Mesenchymal stem cell (in vitro differentiated cells and primary cell): ENCODE results near the gene VSIG10.

ENCODE experiments used
- DNase-seq: peaks from one replicate; pipeline ENCODE4 v3.0.0-alpha.2; 2013
- H2AFZ ChIP-seq: one replicate; pipeline ENCODE4 v1.6.1; 2013; ENCODE audit warnings: low read depth, mild to moderate bottlenecking, control low read depth, inconsistent platforms, low read length, moderate library complexity
- H2AK5ac ChIP-seq: 2 replicates; pipeline ENCODE4 v1.6.1; 2013; ENCODE audit warnings: low read length, moderate library complexity, mild to moderate bottlenecking, inconsistent platforms; ENCODE audit not compliant: severe bottlenecking
- H2BK120ac ChIP-seq: one replicate; pipeline ENCODE4 v1.6.1; 2013; ENCODE audit warnings: low read depth, mild to moderate bottlenecking, inconsistent platforms, low read length, moderate library complexity
- H2BK12ac ChIP-seq, 2 experiments: one replicate each; pipeline ENCODE4 v1.6.1; 2013; ENCODE audit warnings: inconsistent platforms in 2 of 2, low read length in 2 of 2, mild to moderate bottlenecking in 2 of 2, moderate library complexity in 2 of 2, control low read depth in 1 of 2
- H2BK15ac ChIP-seq: one replicate; pipeline ENCODE4 v1.6.1; 2013; ENCODE audit warnings: mild to moderate bottlenecking, low read depth, inconsistent platforms; ENCODE audit not compliant: poor library complexity, severe bottlenecking
- H2BK5ac ChIP-seq: 2 replicates; pipeline ENCODE4 v1.6.1; 2013; ENCODE audit warnings: low read depth, mild to moderate bottlenecking, low read length, control low read depth, inconsistent platforms; ENCODE audit not compliant: poor library complexity, severe bottlenecking
- H3K14ac ChIP-seq, 2 experiments: one replicate each; pipeline ENCODE4 v1.6.1; 2013; ENCODE audit warnings: inconsistent platforms in 2 of 2, low read length in 2 of 2, control low read depth in 1 of 2, mild to moderate bottlenecking in 1 of 2, moderate library complexity in 1 of 2
- H3K18ac ChIP-seq, 2 experiments: one replicate each; pipeline ENCODE4 v1.6.1; 2013; ENCODE audit warnings: inconsistent platforms in 2 of 2, low read length in 2 of 2, control low read depth in 1 of 2, low read depth in 1 of 2, mild to moderate bottlenecking in 1 of 2
- H3K23ac ChIP-seq, 2 experiments: one replicate each; pipeline ENCODE4 v1.6.1; 2013; ENCODE audit warnings: inconsistent platforms in 2 of 2, low read length in 2 of 2, mild to moderate bottlenecking in 2 of 2, moderate library complexity in 2 of 2, control low read depth in 1 of 2
- H3K27ac ChIP-seq: 2 replicates; pipeline ENCODE4 v1.5.1; 2013; ENCODE audit warnings: mild to moderate bottlenecking, moderate library complexity, low read length, control low read depth, inconsistent platforms; ENCODE audit not compliant: poor library complexity, severe bottlenecking
- H3K27me3 ChIP-seq, 2 experiments: 2 replicates each; pipeline versions ENCODE4 v1.6.1 to v1.7.0; 2013; ENCODE audit warnings: low read length in 2 of 2, mild to moderate bottlenecking in 2 of 2, moderate library complexity in 2 of 2, control low read depth in 1 of 2, inconsistent platforms in 1 of 2; ENCODE audit not compliant: control insufficient read depth in 1 of 2, insufficient read depth in 1 of 2
- H3K36me3 ChIP-seq, 2 experiments: 2 replicates each; pipeline versions ENCODE4 v1.6.1 to v1.7.0; 2013; ENCODE audit warnings: low read length in 2 of 2, control low read depth in 1 of 2, inconsistent platforms in 1 of 2, low read depth in 1 of 2, mild to moderate bottlenecking in 1 of 2; ENCODE audit not compliant: insufficient read depth in 2 of 2, control insufficient read depth in 1 of 2
- H3K4ac ChIP-seq, 2 experiments: one replicate each; pipeline ENCODE4 v1.6.1; 2013; ENCODE audit warnings: inconsistent platforms in 2 of 2, low read length in 2 of 2, mild to moderate bottlenecking in 2 of 2, moderate library complexity in 2 of 2, control low read depth in 1 of 2, low read depth in 1 of 2
- H3K4me1 ChIP-seq: 2 replicates; pipeline ENCODE4 v1.6.1; 2013; ENCODE audit warnings: low read depth, low read length, control low read depth; ENCODE audit not compliant: control insufficient read depth, insufficient read depth
- H3K4me2 ChIP-seq: 2 replicates; pipeline ENCODE4 v1.6.1; 2013; ENCODE audit warnings: low read length, mild to moderate bottlenecking, inconsistent platforms; ENCODE audit not compliant: poor library complexity, severe bottlenecking
- H3K4me3 ChIP-seq, 2 experiments: 2 replicates each; pipeline versions ENCODE4 v1.5.1 to v1.7.0; 2013; ENCODE audit warnings: low read length in 2 of 2, mild to moderate bottlenecking in 2 of 2, control low read depth in 1 of 2, low read depth in 1 of 2; ENCODE audit not compliant: insufficient read depth in 1 of 2
- H3K79me1 ChIP-seq: replicated peaks from 2 replicates; pipeline ENCODE4 v1.6.1; 2013; ENCODE audit warnings: mild to moderate bottlenecking, control low read depth, low read length, inconsistent platforms; ENCODE audit not compliant: poor library complexity, severe bottlenecking
- H3K9ac ChIP-seq: 2 replicates; pipeline ENCODE4 v1.7.0; 2013; ENCODE audit warnings: mild to moderate bottlenecking, low read length, moderate library complexity
- H3K9me3 ChIP-seq: 2 replicates; pipeline ENCODE4 v1.7.0; 2013; ENCODE audit warnings: mild to moderate bottlenecking, low read length; ENCODE audit not compliant: control insufficient read depth
- H4K8ac ChIP-seq: one replicate; pipeline ENCODE4 v1.6.1; 2013; ENCODE audit warnings: inconsistent platforms, mild to moderate bottlenecking, low read length, moderate library complexity
- H4K91ac ChIP-seq: one replicate; pipeline ENCODE4 v1.6.1; 2013; ENCODE audit warnings: mild to moderate bottlenecking, low read length, inconsistent platforms
- WGBS: methylation state at CpG from one replicate; pipeline ENCODE4 v1.1.7; 2013; ENCODE audit warnings: mixed read lengths; 5-methylcytosine and 5-hydroxymethylcytosine counted together

VSIG10 gene

DNA sequence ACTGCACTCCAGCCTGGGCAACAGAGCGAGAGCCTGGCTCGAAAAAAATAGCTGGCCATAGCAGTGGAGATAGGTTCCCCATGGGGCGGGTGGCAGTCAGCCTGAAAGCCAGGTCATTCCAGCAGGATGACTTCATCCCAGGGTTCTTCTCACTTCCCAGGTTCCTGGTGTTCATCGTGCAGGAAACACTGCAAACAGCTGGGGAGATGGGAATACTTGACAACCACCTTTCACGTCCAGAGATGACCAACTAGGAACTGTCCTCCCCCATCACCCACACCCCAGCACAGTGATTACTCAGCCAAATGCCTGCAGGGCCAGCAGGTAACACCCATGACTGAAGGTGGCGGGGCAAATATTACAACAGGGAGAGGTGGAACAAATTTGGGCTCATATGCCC is 1.7 kb downstream of the VSIG10 start:
- Histone ChIP-seq H2AFZ (no peak overlapping the region), H4K91ac (no peak overlapping the region), H3K4me3 (no peak overlapping the region), H3K4me2 (no peak overlapping the region), H3K27ac (no peak overlapping the region), H3K4me1 (peaks cover 12% of the 10 kb centered on the region), H2BK5ac (no peak overlapping the region), H3K9me3 (no peaks in the 10 kb centered on the region), H2AK5ac (no peak overlapping the region), H3K79me1 (peaks cover 19% of the 10 kb centered on the region), H3K36me3 (no peaks in the 10 kb centered on the region), H3K4ac (no peak overlapping the region), H3K9ac (no peak overlapping the region), H3K27me3 (no peaks in the 10 kb centered on the region), H3K23ac (no peak overlapping the region), H4K8ac (no peak overlapping the region), H2BK12ac (no peak overlapping the region), H2BK15ac (no peak overlapping the region), H3K14ac (no peak overlapping the region), H3K18ac (no peak overlapping the region), H2BK120ac (peak overlapping the region; percentile 24)
- 67% methylated on average over 6 of the region's 6 CpGs for WGBS
- DNase-seq: peak; percentile 5

DNA sequence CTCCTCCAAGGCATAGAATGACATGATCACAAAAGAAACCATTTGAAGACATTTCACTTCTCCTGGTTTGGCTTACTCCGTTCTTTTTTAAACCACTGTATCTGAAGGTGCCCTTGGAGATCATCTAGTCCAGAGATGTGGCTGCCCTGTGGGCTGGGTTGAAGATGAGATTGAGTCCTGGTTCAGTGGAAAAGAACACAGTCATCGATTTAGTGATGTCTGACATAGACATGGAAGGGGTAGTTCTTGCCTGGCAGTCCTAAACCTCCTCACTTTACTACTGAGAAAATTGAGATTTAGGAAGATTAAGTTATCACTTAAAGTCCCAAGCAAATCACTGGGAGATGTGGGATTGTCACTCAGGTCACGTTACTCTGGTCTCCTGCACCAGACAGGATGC is 2.8 kb downstream of the VSIG10 start:
- Histone ChIP-seq H3K18ac (no peak overlapping the region), H3K4me2 (no peak overlapping the region), H3K14ac (no peak overlapping the region), H3K79me1 (peaks cover 22% of the 10 kb centered on the region), H2BK120ac (no peak overlapping the region), H4K8ac (no peak overlapping the region), H3K9me3 (no peaks in the 10 kb centered on the region), H2AK5ac (no peak overlapping the region), H4K91ac (no peak overlapping the region), H2AFZ (no peak overlapping the region), H3K27ac (no peak overlapping the region), H3K4ac (no peak overlapping the region), H3K4me3 (no peak overlapping the region), H3K36me3 (no peaks in the 10 kb centered on the region), H3K27me3 (no peaks in the 10 kb centered on the region), H2BK15ac (no peak overlapping the region), H2BK12ac (no peak overlapping the region), H3K9ac (no peak overlapping the region), H3K4me1 (peaks cover 12% of the 10 kb centered on the region), H2BK5ac (no peak overlapping the region), H3K23ac (no peak overlapping the region)
- DNase-seq: no peak
- 100% methylated on average over 2 of the region's 3 CpGs for WGBS

DNA sequence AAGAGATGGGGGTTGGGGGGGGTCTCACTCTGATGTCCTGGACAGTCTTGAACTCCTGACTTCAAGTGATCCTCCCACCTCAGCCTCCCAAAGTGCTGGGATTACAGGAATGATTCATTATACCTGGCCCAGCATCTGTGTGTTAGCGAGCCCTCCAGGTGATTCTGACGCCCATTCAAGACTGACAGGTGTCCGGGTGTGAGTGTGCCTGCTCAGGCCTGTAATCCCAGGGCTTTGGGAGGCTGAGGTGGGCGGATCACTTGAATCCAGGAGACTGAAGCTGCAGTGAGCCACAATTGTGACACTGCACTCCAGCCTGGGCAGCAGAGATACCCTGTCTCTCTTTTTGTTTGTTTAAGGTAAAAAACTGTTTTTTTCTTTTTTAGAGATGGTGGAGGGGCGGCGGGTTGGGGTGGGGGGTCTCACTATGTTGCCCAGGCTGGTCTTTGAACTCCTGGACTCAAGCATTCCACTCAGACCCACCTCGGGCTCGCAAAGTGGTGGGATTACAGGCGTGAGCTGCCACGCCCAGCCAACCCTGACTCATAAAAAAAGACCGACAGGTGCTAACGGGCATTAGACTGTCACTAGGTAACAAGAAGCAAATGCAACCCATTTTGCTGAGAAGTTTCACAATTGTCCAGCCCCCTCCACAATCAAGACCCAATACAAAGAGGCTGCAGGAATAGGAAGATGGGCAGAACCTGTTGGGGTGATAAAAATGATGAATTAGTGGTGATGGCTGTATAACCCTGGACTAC is 4.7 kb downstream of the VSIG10 start:
- H2BK5ac ChIP-seq: no peak overlapping the region
- WGBS: 90% methylated on average over 10 of the region's 12 CpGs

DNA sequence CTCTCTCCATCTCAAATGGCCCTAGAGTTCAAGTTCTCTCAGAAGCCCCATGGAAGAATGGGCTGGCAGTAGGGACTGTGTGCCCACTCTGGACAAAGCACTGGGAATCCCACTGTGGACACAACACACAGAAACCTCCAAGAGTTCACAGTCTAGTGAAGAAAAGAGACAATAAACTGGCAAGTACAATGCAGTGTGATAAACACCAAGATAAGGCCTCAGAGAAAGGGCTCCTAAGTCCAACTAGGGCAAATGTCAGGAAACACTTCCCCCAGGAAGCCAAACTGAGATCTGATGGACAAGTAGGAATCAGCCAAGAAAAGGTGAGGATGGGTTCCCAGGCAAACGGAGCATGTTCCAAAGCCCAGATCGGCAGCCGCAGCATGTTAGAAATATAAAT is 5.4 kb downstream of the VSIG10 start:
- H3K4me1 ChIP-seq: peaks cover 11% of the 10 kb centered on the region
- H3K4me2 ChIP-seq: no peak overlapping the region
- H3K23ac ChIP-seq: no peak overlapping the region
- no peak overlapping the region for H3K4me3 ChIP-seq
- H3K4ac ChIP-seq: no peak overlapping the region
- no peak overlapping the region for H2AK5ac ChIP-seq
- no peak overlapping the region for H3K27ac ChIP-seq
- no peak overlapping the region for H2BK12ac ChIP-seq
- no peak overlapping the region for H3K9ac ChIP-seq
- H3K79me1 ChIP-seq: peaks cover 22% of the 10 kb centered on the region
- H2BK15ac ChIP-seq: no peak overlapping the region
- peaks cover 0 to 7% of the 10 kb centered on the region in 2 experiments for H3K36me3 ChIP-seq
- no peak overlapping the region for H2BK120ac ChIP-seq
- no peak overlapping the region for H3K14ac ChIP-seq
- H2BK5ac ChIP-seq: no peak overlapping the region
- WGBS: no CpG with 5 or more reads among the region's 3 CpGs
- H3K27me3 ChIP-seq: no peaks in the 10 kb centered on the region
- H3K18ac ChIP-seq: no peak overlapping the region
- no peaks in the 10 kb centered on the region for H3K9me3 ChIP-seq
- DNase-seq: no peak
- no peak overlapping the region for H4K8ac ChIP-seq
- no peak overlapping the region for H4K91ac ChIP-seq
- no peak overlapping the region for H2AFZ ChIP-seq

More for the DNA sequence above, 4.7 kb downstream of the VSIG10 start:
- no peak overlapping the region for H3K4me2 ChIP-seq
- no peak for DNase-seq
- no peak overlapping the region for H3K4ac ChIP-seq
- peaks cover 23% of the 10 kb centered on the region for H3K79me1 ChIP-seq
- no peak overlapping the region for H2BK15ac ChIP-seq
- no peak overlapping the region for H3K23ac ChIP-seq
- H3K4me1 ChIP-seq: peaks cover 11% of the 10 kb centered on the region
- H2AK5ac ChIP-seq: no peak overlapping the region
- H2AFZ ChIP-seq: no peak overlapping the region
- no peak overlapping the region for H3K4me3 ChIP-seq
- no peak overlapping the region for H4K8ac ChIP-seq
- H2BK120ac ChIP-seq: no peak overlapping the region
- H2BK12ac ChIP-seq: no peak overlapping the region
- no peaks in the 10 kb centered on the region for H3K9me3 ChIP-seq
- no peak overlapping the region for H4K91ac ChIP-seq
- H3K14ac ChIP-seq: no peak overlapping the region
- peaks cover 0 to 4% of the 10 kb centered on the region in 2 experiments for H3K36me3 ChIP-seq
- no peak overlapping the region for H3K9ac ChIP-seq
- no peak overlapping the region for H3K27ac ChIP-seq
- no peaks in the 10 kb centered on the region for H3K27me3 ChIP-seq
- no peak overlapping the region for H3K18ac ChIP-seq
